K562 (cell line): ENCODE measurements around the gene BRAF. TPM values are rescaled to one million over a fixed set of nuclear protein-coding genes. Genes with fewer than 3 reads are reported as not detected.

Experiments
- ATAC-seq: fragments of 200-7000 bp; cut with Tn5 transposase; 3 replicates; pipeline ENCODE4 v1.9.1; 2020; ENCODE audit warnings: moderate library complexity
- BruUV-seq: library from RNA; stranded (reverse); fragments of 400-500 nt; replicated peaks from 2 replicates; lab custom pipeline; 2021; lab: Mats Ljungman, UMichigan
- CTCF ChIA-PET: fragments of 300-600 bp; formaldehyde crosslinking; extraction: SDS; loops from one replicate; lab custom pipeline; 2021; ENCODE audit warnings: low intra/inter-chr PET ratio; lab: Yijun Ruan, JAX
- POLR2A ChIA-PET: fragments of 300-600, 350-650 bp; sonication (Branson Sonifier 250); formaldehyde crosslinking; extraction: SDS; loops from one replicate; lab custom pipeline; 2021; ENCODE audit warnings: antibody characterized with exemption, inconsistent platforms; lab: Yijun Ruan, JAX
- DNase-seq, 4 experiments: peaks; one replicate each; pipeline versions ENCODE4 v3.0.0 to v3.0.0-alpha.2; 2011 to 2018; ENCODE audit warnings: low spot score in 3 of 4, mixed read lengths in 3 of 4; ENCODE audit errors: extremely low read depth in 1 of 4
- FAIRE-seq: peaks from 2 replicates; lab custom pipeline; 2011; peaks lifted over from hg19 to GRCh38; lab: Jason Lieb, UNC
- H2AFZ ChIP-seq: 2 replicates; pipeline ENCODE4 v1.6.0; 2011; ENCODE audit warnings: low read depth, low read length, control low read depth, inconsistent platforms
- H3K27ac ChIP-seq: fragments of 200-600 bp; 3 replicates; pipeline ENCODE4 v1.8.0; 2011; ENCODE audit warnings: low read depth, mild to moderate bottlenecking, control low read depth, inconsistent platforms, low read length, moderate library complexity, mixed read lengths; ENCODE audit errors: extremely low read depth
- H3K27me3 ChIP-seq, 2 experiments: fragments of 300-600 bp in 1 of 2; 2 replicates in 1 of 2; 3 replicates in 1 of 2; pipeline versions ENCODE4 v1.6.0 to v1.8.0; 2011; ENCODE audit warnings: inconsistent platforms in 2 of 2, low read length in 2 of 2, mild to moderate bottlenecking in 1 of 2, mixed read lengths in 1 of 2, moderate library complexity in 1 of 2; ENCODE audit not compliant: control insufficient read depth in 2 of 2, insufficient read depth in 2 of 2
- H3K36me3 ChIP-seq: fragments of 300-600 bp; 3 replicates; pipeline ENCODE4 v1.8.0; 2011; ENCODE audit warnings: mild to moderate bottlenecking, low read length, inconsistent platforms; ENCODE audit not compliant: control insufficient read depth, insufficient read depth
- H3K4me1 ChIP-seq, 2 experiments: fragments of 200-600 bp in 1 of 2; replicated peaks in 1 of 2; 2 replicates in 1 of 2; 3 replicates in 1 of 2; pipeline versions ENCODE4 v1.5.1 to v1.8.0; 2011; ENCODE audit warnings: inconsistent platforms in 2 of 2, low read length in 2 of 2, mild to moderate bottlenecking in 1 of 2, mixed read lengths in 1 of 2, moderate library complexity in 1 of 2; ENCODE audit not compliant: control insufficient read depth in 2 of 2, insufficient read depth in 2 of 2
- H3K4me2 ChIP-seq: 2 replicates; pipeline ENCODE4 v1.6.1; 2011; ENCODE audit warnings: low read length, control low read depth, inconsistent platforms, mixed read lengths; ENCODE audit not compliant: insufficient read depth
- H3K4me3 ChIP-seq: fragments of 200-600 bp; sonication (generic), shearing (Covaris generic); 2 replicates; pipeline ENCODE4 v1.5.1; 2016; ENCODE audit warnings: control low read depth, inconsistent platforms
- H3K79me2 ChIP-seq: fragments of 200-600 bp; 3 replicates; pipeline ENCODE4 v1.8.0; 2011; ENCODE audit warnings: low read length, inconsistent platforms; ENCODE audit not compliant: control insufficient read depth, insufficient read depth
- H3K9ac ChIP-seq, 2 experiments: 2 replicates each; pipeline versions ENCODE4 v1.6.0 to v1.6.1; 2011; ENCODE audit warnings: low read depth in 2 of 2, low read length in 2 of 2, control low read depth in 1 of 2, inconsistent platforms in 1 of 2, mild to moderate bottlenecking in 1 of 2, mixed read lengths in 1 of 2; ENCODE audit not compliant: insufficient read depth in 1 of 2
- H3K9me1 ChIP-seq: one replicate; pipeline ENCODE4 v1.6.0; 2011; ENCODE audit warnings: inconsistent platforms, mild to moderate bottlenecking, low read length, moderate library complexity; ENCODE audit not compliant: control insufficient read depth, insufficient read depth
- H3K9me3 ChIP-seq: replicated peaks from 2 replicates; pipeline ENCODE4 v1.5.1; 2011; ENCODE audit warnings: low read depth, low read length, inconsistent platforms; ENCODE audit not compliant: control insufficient read depth, insufficient read depth
- H4K20me1 ChIP-seq: replicated peaks from 2 replicates; pipeline ENCODE4 v1.6.1; 2011; ENCODE audit warnings: low read length, inconsistent platforms, mixed read lengths; ENCODE audit not compliant: control insufficient read depth, insufficient read depth
- BCOR ChIP-seq: fragments of 450-650 bp; IDR thresholded peaks from 2 replicates; pipeline ENCODE4 v1.6.1; 2016
- CBX8 ChIP-seq: fragments of 200-600 bp; sonication (generic); IDR thresholded peaks from 2 replicates; pipeline ENCODE4 v1.6.1; 2012; ENCODE audit warnings: borderline replicate concordance, mixed run types, low read depth, mild to moderate bottlenecking, moderate library complexity, mixed read lengths, low read length, control low read depth, inconsistent platforms; ENCODE audit not compliant: poor library complexity, severe bottlenecking; ENCODE audit errors: extremely low read depth
- HCFC1 ChIP-seq: IDR thresholded peaks from 2 replicates; pipeline ENCODE4 v1.6.1; 2012; ENCODE audit warnings: low read depth, low read length, improper control_type of control experiment
- HLTF ChIP-seq: fragments of 450-650 bp; IDR thresholded peaks from 2 replicates; pipeline ENCODE4 v1.6.1; 2016
- NR2C1 ChIP-seq, 2 experiments: fragments of 450-650 bp; IDR thresholded peaks; 2 replicates each; pipeline ENCODE4 v1.6.1; 2017; ENCODE audit warnings: mild to moderate bottlenecking in 2 of 2, antibody characterized with exemption in 1 of 2, inconsistent platforms in 1 of 2, missing compliant biosample characterization in 1 of 2, missing genetic modification characterization in 1 of 2
- RCOR1 ChIP-seq, 2 experiments: IDR thresholded peaks; 2 replicates each; pipeline ENCODE4 v1.6.1; 2012; ENCODE audit warnings: low read depth in 2 of 2, low read length in 2 of 2, borderline replicate concordance in 1 of 2, improper control_type of control experiment in 1 of 2
- RFX1 ChIP-seq: fragments of 450-650 bp; IDR thresholded peaks from 2 replicates; pipeline ENCODE4 v1.6.1; 2016; ENCODE audit warnings: mild to moderate bottlenecking, moderate library complexity
- SRF ChIP-seq, 2 experiments: fragments of 250-450, 450-650 bp in 1 of 2; sonication (Bioruptor Pico) in 1 of 2; sonication (generic) in 1 of 2; formaldehyde crosslinking; IDR thresholded peaks; 2 replicates each; pipeline versions ENCODE4 v1.5.0 to v1.5.1; 2020 to 2022; ENCODE audit warnings: mild to moderate bottlenecking in 1 of 2, missing genetic modification reagents in 1 of 2
- WGBS: fragments of 100-300 bp; shearing (Covaris generic); methylation state at CpG from one replicate; pipeline ENCODE4 v1.1.6; 2016; ENCODE audit warnings: low coverage, mixed read lengths; ENCODE audit not compliant: insufficient coverage; ENCODE audit errors: missing lambda C conversion rate; 5-methylcytosine and 5-hydroxymethylcytosine counted together
- in situ Hi-C: fragments of 300-500 bp; cut with MboI; formaldehyde crosslinking; loops from 4 replicates; pipeline ENCODE4 v1.15.0; 2018; ENCODE audit warnings: inconsistent platforms, mixed read lengths
- intact Hi-C: fragments of 100-400 bp; cut with micrococcal nuclease; formaldehyde crosslinking; loops from 2 replicates; pipeline ENCODE4 v1.14.2; 2022
- polyA plus RNA-seq, 8 experiments: library from polyadenylated mRNA; depleted of rRNA in 4 of 8; stranded (reverse) in 5 of 8; unstranded in 3 of 8; fragments of >200 nt; fragmentation: Nextera tagmentation in 2 of 8; fragmentation: Illumina TruSeq in 1 of 8; extraction: Ambion mirVana in 2 of 8; extraction: Trizol in 1 of 8; gene quantifications; 2 replicates each; pipeline versions ENCODE4 v1.2.1 to v1.2.3, GENCODE V29; 2011 to 2014; ENCODE audit warnings: inconsistent platforms in 1 of 8, missing spikeins in 1 of 8
- total RNA-seq, 7 experiments: library from RNA; depleted of rRNA in 6 of 7; stranded (reverse); fragments of >200 nt in 6 of 7; fragmentation: Illumina TruSeq in 2 of 7; extraction: Trizol in 2 of 7; gene quantifications; 2 replicates each; pipeline versions ENCODE4 v1.2.1 to v1.2.3, GENCODE V29; 2011 to 2021; ENCODE audit warnings: low replicate concordance in 1 of 7
- TF ChIP-seq, protein P1 (sequence below): sonication (generic); formaldehyde crosslinking; IDR thresholded peaks from 2 replicates; pipeline ENCODE4 v1.8.0; 2022; ENCODE audit warnings: mild to moderate bottlenecking, missing genetic modification reagents, borderline replicate concordance
- TF ChIP-seq, protein P2 (sequence below): fragments of 450-650 bp; IDR thresholded peaks from 2 replicates; pipeline ENCODE4 v1.6.1; 2016; ENCODE audit warnings: low read depth

Gene BRAF
- total and polyA plus RNA-seq, 9 of the 15 experiments (the other 6 are each of a cell fraction or from before 2014, with no cell fraction given): 3.6 to 38.3 (median 21.9) TPM

DNA sequence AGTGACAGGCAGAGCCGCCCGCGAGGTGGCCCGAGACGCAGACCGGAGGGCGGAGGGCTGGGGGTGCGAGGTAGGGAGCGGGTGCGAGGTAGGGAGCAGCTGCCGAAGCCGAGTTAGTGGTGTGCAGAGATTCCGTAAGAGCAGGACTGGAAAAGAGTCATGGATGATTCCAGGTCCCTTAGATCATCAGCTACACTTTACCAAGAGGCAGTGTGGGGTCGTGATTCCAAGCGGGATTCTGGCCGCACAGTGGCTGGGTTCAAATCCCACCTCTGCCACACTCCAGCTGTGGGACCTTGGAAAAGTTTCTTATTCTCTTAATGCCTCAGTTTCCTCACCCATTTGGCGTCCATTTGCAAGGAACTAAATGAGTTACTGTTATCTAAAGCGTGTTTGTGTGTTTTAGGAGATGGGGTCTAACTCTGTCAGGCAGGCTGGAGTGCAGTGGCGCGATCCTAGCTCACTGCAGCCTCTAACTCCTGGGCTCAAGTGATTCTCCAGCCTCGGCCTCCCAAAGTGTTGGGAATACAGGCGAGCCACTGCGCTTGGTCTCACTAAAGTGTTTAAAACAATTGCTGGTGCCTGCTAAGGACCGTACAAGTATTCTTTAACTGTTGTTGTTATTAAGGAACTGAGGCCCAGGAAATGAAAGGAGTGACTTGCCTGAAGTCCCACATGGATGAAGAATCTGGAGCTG is 227.1 kb downstream of the BRAF start:
- Histone ChIP-seq H3K4me2 (peak overlapping the region; percentile 100), H3K27ac (peak overlapping the region; percentile 85), H3K9me1 (peaks cover 3% of the 10 kb centered on the region), H3K36me3 (peaks cover 26% of the 10 kb centered on the region; the same call in 2 of the 3 replicates), H2AFZ (peak overlapping the region; percentile 95), H3K79me2 (peaks cover 57% of the 10 kb centered on the region), H3K27me3 (no peaks in the 10 kb centered on the region; a peak in 1 of 5 replicates), H3K9ac (peak overlapping the region; percentile 80 to 95), H3K9me3 (no peaks in the 10 kb centered on the region), H3K4me1 (peaks cover 18 to 33% of the 10 kb centered on the region in 2 experiments; a peak in 3 of 5 replicates), H3K4me3 (peak overlapping the region; percentile 86), H4K20me1 (0 out of 2 replicates have a peak, but pooled peaks cover 7% of the 10 kb centered on the region)
- no peak for FAIRE-seq
- BruUV-seq: TSS peak; percentile 44
- DNase-seq: no peak
- ChIA-PET CTCF (no interaction called here), POLR2A (interaction anchor here (0.6 to 1.5 kb wide), 6 partner anchors 8 to 960 kb away, joined by 3 to 7 read pairs (median 3); no protein-coding TSS in a partner anchor)
- ATAC-seq: no peak
- intact Hi-C loops: loop anchor here (5.0 to 10.0 kb wide), 2 partner anchors 227 to 315 kb away; partner anchors contain the start of genes BRAF and MRPS33
- WGBS: 14% methylated on average over 24 of the region's 24 CpGs
- in situ Hi-C loops: no loop called here
- TF ChIP-seq RCOR1 (IDR thresholded peaks at IDR 0.05; ENCODE audit: borderline replicate concordance in 1 of 2, low read depth in 2 of 2, low read length in 2 of 2) (0 out of 4 replicates have a peak, but pooled peaks of 1 of the 2 experiments have one; percentile 39), HCFC1 (no peak), NR2C1 (IDR thresholded peaks at IDR 0.05) (no peak), NR2C1 (tag; IDR thresholded peaks at IDR 0.05) (no peak), CBX8 (no peak), SRF (CRISPR knock-in tag; IDR thresholded peaks at IDR 0.05) (peak in 1 of 2 experiments; percentile 22; a peak in 1 of 4 replicates), HLTF (peak; percentile 20; the same call in 1 of the 2 replicates), RFX1 (no peak), BCOR (peak; percentile 60)
- TF ChIP-seq, protein P1, sequence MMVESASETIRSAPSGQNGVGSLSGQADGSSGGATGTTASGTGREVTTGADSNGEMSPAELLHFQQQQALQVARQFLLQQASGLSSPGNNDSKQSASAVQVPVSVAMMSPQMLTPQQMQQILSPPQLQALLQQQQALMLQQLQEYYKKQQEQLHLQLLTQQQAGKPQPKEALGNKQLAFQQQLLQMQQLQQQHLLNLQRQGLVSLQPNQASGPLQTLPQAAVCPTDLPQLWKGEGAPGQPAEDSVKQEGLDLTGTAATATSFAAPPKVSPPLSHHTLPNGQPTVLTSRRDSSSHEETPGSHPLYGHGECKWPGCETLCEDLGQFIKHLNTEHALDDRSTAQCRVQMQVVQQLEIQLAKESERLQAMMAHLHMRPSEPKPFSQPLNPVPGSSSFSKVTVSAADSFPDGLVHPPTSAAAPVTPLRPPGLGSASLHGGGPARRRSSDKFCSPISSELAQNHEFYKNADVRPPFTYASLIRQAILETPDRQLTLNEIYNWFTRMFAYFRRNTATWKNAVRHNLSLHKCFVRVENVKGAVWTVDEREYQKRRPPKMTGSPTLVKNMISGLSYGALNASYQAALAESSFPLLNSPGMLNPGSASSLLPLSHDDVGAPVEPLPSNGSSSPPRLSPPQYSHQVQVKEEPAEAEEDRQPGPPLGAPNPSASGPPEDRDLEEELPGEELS: 0 out of 2 replicates have a peak, but pooled peaks have one; percentile 55
- TF ChIP-seq, protein P2, sequence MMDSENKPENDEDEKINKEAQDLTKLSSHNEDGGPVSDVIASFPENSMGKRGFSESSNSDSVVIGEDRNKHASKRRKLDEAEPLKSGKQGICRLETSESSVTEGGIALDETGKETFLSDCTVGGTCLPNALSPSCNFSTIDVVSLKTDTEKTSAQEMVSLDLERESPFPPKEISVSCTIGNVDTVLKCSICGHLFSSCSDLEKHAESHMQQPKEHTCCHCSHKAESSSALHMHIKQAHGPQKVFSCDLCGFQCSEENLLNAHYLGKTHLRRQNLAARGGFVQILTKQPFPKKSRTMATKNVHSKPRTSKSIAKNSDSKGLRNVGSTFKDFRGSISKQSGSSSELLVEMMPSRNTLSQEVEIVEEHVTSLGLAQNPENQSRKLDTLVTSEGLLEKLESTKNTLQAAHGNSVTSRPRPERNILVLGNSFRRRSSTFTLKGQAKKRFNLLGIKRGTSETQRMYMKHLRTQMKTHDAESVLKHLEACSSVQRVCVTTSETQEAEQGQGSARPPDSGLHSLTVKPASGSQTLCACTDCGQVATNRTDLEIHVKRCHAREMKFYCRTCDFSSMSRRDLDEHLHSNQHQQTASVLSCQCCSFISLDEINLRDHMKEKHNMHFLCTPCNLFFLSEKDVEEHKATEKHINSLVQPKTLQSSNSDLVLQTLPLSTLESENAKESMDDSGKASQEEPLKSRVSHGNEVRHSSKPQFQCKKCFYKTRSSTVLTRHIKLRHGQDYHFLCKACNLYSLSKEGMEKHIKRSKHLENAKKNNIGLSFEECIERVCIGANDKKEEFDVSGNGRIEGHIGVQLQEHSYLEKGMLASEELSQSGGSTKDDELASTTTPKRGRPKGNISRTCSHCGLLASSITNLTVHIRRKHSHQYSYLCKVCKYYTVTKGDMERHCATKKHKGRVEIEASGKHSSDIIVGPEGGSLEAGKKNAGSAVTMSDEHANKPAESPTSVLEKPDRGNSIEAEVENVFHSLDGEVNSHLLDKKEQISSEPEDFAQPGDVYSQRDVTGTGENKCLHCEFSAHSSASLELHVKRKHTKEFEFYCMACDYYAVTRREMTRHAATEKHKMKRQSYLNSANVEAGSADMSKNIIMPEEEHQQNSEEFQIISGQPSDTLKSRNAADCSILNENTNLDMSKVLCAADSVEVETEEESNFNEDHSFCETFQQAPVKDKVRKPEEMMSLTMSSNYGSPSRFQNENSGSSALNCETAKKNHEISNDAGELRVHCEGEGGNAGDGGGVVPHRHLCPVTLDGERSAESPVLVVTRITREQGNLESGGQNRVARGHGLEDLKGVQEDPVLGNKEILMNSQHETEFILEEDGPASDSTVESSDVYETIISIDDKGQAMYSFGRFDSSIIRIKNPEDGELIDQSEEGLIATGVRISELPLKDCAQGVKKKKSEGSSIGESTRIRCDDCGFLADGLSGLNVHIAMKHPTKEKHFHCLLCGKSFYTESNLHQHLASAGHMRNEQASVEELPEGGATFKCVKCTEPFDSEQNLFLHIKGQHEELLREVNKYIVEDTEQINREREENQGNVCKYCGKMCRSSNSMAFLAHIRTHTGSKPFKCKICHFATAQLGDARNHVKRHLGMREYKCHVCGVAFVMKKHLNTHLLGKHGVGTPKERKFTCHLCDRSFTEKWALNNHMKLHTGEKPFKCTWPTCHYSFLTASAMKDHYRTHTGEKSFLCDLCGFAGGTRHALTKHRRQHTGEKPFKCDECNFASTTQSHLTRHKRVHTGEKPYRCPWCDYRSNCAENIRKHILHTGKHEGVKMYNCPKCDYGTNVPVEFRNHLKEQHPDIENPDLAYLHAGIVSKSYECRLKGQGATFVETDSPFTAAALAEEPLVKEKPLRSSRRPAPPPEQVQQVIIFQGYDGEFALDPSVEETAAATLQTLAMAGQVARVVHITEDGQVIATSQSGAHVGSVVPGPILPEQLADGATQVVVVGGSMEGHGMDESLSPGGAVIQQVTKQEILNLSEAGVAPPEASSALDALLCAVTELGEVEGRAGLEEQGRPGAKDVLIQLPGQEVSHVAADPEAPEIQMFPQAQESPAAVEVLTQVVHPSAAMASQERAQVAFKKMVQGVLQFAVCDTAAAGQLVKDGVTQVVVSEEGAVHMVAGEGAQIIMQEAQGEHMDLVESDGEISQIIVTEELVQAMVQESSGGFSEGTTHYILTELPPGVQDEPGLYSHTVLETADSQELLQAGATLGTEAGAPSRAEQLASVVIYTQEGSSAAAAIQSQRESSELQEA: 0 out of 2 replicates have a peak, but pooled peaks have one; percentile 28
